Progenitor cell of endocrine pancreas (in vitro differentiated cells): ENCODE measurements around the gene SLC35A5. TPM values are rescaled to one million over a fixed set of nuclear protein-coding genes. Genes with fewer than 3 reads are reported as not detected.
A peak's percentile ranks its signal among the peaks of the same experiment; 100 is the strongest.

Experiments used
- DNase-seq: peaks from one replicate; pipeline ENCODE4 v3.0.0; 2021; ENCODE audit warnings: low spot score; ENCODE audit not compliant: unreplicated experiment
- H3K27ac Mint-ChIP-seq: 2 replicates; pipeline ENCODE4 v1.8.0; 2021; ENCODE audit warnings: mild to moderate bottlenecking, moderate library complexity, mixed read lengths
- H3K27me3 Mint-ChIP-seq: 2 replicates; pipeline ENCODE4 v1.8.0; 2021; ENCODE audit warnings: mixed read lengths
- H3K36me3 Mint-ChIP-seq: 2 replicates; pipeline ENCODE4 v1.8.0; 2022; ENCODE audit warnings: mixed read lengths; ENCODE audit not compliant: insufficient read depth
- H3K4me1 Mint-ChIP-seq: 2 replicates; pipeline ENCODE4 v1.8.0; 2021; ENCODE audit warnings: low read depth, mixed read lengths
- H3K4me3 Mint-ChIP-seq: 2 replicates; pipeline ENCODE4 v1.8.0; 2021; ENCODE audit warnings: low read depth, mild to moderate bottlenecking, moderate library complexity, mixed read lengths
- H3K9me3 Mint-ChIP-seq: 2 replicates; pipeline ENCODE4 v1.8.0; 2021; ENCODE audit warnings: low read depth, mixed read lengths
- CTCF ChIP-seq: fragments of 200-600 bp; sonication (generic); IDR thresholded peaks from one replicate; pipeline ENCODE4 v1.5.0; 2021; ENCODE audit warnings: antibody characterized with exemption, mild to moderate bottlenecking; ENCODE audit not compliant: unreplicated experiment
- total RNA-seq: library from RNA; stranded (reverse); gene quantifications from 2 replicates; pipeline ENCODE4 v1.2.1, GENCODE V29; 2021

The SLC35A5 gene
- total RNA-seq, 1 donor from 2014 or later: 33.8 TPM

- H3K4me3 Mint-ChIP-seq: no peak overlapping the region
- H3K36me3 Mint-ChIP-seq: peaks cover 11% of the 10 kb centered on the region
Observed at GRCh38 chr3:112572701-112573100, 10.9 kb downstream of the SLC35A5 start.

GRCh38 chr3:112579232-112579631 lies 17.4 kb downstream of the SLC35A5 start:
- no peak for TF ChIP-seq CTCF
- Mint-ChIP-seq H3K27me3 (no peaks in the 10 kb centered on the region), H3K27ac (no peak overlapping the region), H3K36me3 (peaks cover 4% of the 10 kb centered on the region), H3K4me3 (no peak overlapping the region), H3K4me1 (no peaks in the 10 kb centered on the region), H3K9me3 (no peaks in the 10 kb centered on the region)
- DNase-seq: no peak

More at GRCh38 chr3:112572701-112573100, 10.9 kb downstream of the SLC35A5 start:
- peak overlapping the region; percentile 36 for H3K27ac Mint-ChIP-seq
- H3K4me1 Mint-ChIP-seq: no peaks in the 10 kb centered on the region
- H3K9me3 Mint-ChIP-seq: no peaks in the 10 kb centered on the region
- no peaks in the 10 kb centered on the region for H3K27me3 Mint-ChIP-seq
- no peak for TF ChIP-seq CTCF
- no peak for DNase-seq

- peaks cover 4% of the 10 kb centered on the region for H3K36me3 Mint-ChIP-seq
- no peaks in the 10 kb centered on the region for H3K27me3 Mint-ChIP-seq
- no peak overlapping the region for H3K4me3 Mint-ChIP-seq
- H3K4me1 Mint-ChIP-seq: no peaks in the 10 kb centered on the region
- H3K27ac Mint-ChIP-seq: no peak overlapping the region
- DNase-seq: no peak
- no peaks in the 10 kb centered on the region for H3K9me3 Mint-ChIP-seq
- TF ChIP-seq CTCF: no peak
Observed at GRCh38 chr3:112579697-112580096, 17.9 kb downstream of the SLC35A5 start.

GRCh38 chr3:112582244-112582874 lies 20.5 kb downstream of the SLC35A5 start:
- Mint-ChIP-seq H3K4me3 (no peak overlapping the region), H3K36me3 (peaks cover 6% of the 10 kb centered on the region), H3K27ac (peak overlapping the region; percentile 5), H3K9me3 (no peaks in the 10 kb centered on the region), H3K4me1 (no peaks in the 10 kb centered on the region), H3K27me3 (no peaks in the 10 kb centered on the region)
- peak; percentile 74 for TF ChIP-seq CTCF
- DNase-seq: no peak

GRCh38 chr3:112583105-112583504 lies 21.3 kb downstream of the SLC35A5 start:
- H3K4me1 Mint-ChIP-seq: no peaks in the 10 kb centered on the region
- peaks cover 6% of the 10 kb centered on the region for H3K36me3 Mint-ChIP-seq
- no peak overlapping the region for H3K4me3 Mint-ChIP-seq
- no peak overlapping the region for H3K27ac Mint-ChIP-seq
- no peaks in the 10 kb centered on the region for H3K9me3 Mint-ChIP-seq
- no peak for TF ChIP-seq CTCF
- no peaks in the 10 kb centered on the region for H3K27me3 Mint-ChIP-seq
- DNase-seq: no peak
